ENCODE data around the gene MAMLD1.

Gene MAMLD1

DNA sequence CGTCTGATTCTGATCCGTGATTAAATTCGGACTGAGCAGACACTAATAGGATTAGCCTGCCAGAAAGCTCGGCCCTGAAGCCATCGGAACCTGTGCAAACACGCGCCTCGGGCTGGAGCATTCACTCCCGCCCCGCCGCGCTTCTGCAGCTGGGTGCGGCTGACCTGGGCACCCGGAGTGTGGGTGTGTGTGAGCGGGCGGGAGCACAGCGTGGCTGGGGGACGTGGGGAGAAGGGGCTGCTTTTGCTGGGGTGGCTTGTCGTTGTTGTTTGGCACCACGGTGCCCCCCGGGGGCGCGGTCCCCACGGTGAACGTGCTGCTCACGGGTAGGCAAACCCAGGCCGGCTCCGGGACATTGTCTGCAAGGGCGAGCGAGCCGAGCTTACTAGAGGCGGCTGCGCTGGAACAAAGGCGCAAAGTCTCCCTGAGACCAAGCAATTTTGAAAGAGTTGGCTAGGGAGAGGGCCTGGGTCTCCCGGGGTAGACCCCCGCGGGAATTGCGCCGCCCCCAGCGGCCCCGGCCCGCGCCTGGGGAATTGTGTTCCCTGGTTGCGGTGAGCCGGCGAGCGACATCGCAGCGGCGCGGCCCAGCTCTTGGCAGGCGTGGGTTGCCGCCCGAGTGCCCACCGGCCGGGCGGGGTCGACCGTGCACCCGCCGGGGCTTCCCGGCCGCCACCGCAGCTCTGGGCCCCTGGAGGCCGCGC lies 1.4 kb downstream of the MAMLD1 start:
- no peak for TF ChIP-seq GATA2 (IDR thresholded peaks at IDR 0.05; ENCODE audit: low read depth, low read length)

DNA sequence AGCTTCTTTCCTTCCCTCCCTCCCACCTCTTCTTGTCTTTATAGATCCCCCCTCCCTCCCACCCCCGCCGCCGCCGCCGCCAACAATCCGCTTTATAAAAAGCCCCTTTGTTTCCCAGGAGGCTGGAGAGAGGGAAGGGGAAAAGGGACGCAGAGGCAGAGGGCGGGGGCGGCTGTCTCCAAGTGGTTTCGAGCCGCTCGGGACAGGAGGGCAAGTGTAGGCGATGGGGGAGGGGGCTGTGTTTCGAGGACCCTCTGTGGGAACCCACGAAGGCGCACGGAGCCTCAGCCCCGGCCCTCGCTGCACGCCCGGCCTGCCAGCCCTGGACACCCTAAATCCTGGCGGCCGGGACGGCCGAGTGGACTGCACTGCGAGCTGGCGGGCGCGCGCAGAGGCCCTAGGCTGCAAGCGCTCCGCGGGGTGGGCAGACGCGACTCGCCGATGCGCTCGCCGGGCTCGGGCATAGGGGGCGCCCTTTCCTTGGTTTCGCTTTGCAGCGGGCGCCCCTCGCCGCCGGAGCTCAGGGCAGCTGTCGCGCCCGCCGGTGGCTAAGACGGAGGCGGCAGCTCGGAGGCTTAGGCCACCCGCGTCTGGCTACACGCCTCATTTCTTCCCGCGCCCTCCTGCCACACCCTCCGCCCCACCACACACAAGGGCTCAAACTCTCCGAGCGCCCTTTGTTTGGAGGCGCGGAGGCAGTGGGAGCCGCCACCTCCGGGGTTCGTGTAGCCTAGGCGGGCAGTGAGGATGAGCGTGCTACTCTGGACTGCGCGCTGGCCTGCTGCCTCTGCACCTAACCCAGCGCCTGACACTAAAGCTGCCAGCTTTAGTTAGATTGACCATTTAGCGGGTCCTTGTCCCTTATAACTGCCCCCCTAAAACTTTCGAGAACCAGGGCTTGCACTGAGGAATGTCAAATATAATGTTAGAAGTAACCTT lies 2.2 kb downstream of the MAMLD1 start:
- TF ChIP-seq GATA2 (IDR thresholded peaks at IDR 0.05; ENCODE audit: low read depth, low read length) (no peak), GATA3 (IDR thresholded peaks at IDR 0.05; ENCODE audit: low read depth, low read length) (no peak)

DNA sequence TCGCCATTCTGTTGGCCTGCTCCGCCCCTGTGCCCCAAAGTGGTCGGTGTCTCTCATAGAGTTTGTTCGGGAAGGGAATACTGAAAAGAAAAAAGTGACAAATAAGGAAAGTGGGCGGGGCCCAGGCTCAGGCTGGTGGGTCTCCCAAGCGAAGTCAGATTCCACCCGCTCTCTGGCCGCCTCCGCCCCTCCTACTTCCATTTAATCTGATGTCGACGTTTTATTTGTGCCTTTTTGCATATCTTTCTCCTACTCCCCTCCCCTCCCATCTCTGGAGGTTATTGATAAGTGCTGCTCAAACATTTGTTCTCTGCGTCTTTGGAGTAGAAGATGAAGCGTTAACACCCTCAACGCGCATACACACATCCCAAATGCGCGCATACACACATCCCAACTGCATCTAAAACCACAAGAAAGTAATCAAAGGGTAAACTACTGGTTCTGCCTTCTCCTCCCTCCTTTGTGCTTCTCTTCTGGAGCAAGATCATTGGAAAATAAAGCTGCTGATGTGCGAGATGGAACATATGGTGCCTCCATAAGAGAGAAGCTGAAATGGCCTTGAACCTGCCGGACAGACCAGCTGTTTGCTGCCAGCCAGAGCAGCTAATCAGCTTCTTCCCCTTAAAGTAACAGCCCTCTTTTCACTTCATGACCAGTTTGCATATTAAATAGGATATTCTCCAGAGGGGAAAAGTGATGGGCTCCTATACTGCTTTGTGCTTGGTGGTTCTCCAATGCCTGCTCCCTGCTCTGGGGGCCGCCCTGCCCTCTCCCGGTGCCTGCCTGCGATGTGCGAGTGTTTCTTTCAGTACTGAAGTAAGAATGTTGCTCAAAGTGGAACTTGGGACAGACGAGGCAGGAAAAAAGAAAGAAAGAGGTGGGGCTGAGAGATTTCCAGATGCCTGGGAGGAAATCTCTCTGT lies 3.1 kb downstream of the MAMLD1 start:
- TF ChIP-seq GATA2 (IDR thresholded peaks at IDR 0.05; ENCODE audit: low read depth, low read length) (no peak), GATA3 (IDR thresholded peaks at IDR 0.05; ENCODE audit: low read depth, low read length) (no peak)

DNA sequence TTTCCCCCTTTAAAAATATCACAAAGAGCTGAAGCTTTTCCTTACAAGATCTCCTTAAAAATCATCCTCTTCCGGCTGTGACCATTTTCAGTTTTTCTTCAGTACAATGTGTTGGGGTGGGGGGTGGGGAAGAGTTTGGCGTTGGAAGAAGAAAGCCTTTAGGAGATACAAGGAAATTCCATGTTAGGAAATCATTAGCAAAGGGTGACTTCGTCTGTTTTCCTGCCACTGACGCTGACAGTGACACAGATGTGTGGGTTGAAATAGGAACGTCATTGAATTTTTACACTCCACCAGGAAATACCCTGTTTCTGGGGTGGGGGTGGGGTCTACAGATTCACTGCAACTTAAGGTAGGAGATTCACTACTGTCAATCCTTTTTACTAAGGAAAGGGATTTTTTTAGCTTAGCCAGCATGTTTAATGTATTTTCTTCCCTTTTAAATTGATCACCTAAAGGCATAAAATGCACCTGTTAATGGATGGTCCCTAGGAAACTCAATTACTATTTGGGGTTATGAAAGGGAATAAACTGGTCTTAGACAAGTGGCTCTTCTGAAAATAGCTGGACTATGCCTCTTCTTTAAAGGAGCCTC lies 3.9 kb downstream of the MAMLD1 start:
- TF ChIP-seq GATA2 (IDR thresholded peaks at IDR 0.05; ENCODE audit: low read depth, low read length) (no peak), GATA3 (IDR thresholded peaks at IDR 0.05; ENCODE audit: low read depth, low read length) (no peak)

DNA sequence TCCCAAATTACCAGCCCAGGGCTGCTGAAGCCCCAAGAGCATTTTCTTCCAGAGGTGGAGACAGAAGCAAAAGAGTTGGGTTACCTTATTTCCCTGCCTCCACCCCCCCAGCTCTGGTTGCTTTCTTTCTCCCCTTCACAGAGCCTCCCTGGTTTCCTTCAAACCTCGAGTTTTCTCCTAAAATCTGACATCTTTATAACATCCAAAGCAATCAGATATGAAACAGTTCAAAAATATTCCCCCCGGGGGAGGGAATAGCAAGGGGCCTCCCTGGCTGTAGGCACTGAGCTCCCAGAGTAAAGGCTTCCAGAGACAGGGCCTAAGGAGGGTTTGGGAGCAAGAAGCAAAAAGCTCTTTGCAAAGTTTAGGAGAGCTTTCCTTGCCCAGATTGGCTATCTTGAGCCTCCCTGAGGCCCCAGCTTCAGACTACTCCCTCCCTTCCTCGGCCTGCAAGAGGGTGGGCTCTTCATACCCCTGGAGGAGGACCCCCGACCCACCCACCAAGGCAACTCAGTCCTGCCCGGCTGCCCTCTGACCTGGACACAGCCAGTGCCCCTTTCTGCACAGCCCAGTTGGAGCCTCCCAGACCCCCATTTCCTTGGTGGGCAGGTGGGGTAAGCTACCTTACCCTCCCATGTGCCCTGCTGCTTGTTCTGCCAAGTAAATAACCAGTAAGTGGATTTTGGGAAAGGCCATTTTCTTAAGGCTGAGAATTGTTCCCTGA lies 7.6 kb downstream of the MAMLD1 start:
- TF ChIP-seq GATA2 (IDR thresholded peaks at IDR 0.05; ENCODE audit: low read depth, low read length) (no peak), GATA3 (IDR thresholded peaks at IDR 0.05; ENCODE audit: low read depth, low read length) (no peak)

DNA sequence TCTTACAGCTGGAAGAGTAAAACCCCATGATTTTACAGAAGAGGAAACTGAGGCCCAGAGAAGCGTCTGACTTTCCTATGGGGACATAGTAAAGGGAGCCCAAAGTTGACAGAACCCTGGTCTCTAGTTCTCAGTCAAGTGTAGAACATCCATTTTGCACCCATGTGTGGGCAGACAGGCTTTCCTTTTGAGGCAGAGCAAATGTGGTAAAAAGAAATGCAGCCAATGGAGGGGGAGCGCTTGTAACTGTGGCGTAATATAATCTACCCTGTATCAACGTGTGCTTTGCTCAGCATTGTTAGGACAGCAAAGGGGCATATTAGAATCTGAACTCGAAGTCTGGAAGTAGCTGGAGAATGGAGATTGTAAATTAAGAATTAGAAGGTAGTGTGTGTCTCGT lies 8.8 kb downstream of the MAMLD1 start:
- TF ChIP-seq GATA2 (IDR thresholded peaks at IDR 0.05; ENCODE audit: low read depth, low read length) (no peak), GATA3 (IDR thresholded peaks at IDR 0.05; ENCODE audit: low read depth, low read length) (no peak)

DNA sequence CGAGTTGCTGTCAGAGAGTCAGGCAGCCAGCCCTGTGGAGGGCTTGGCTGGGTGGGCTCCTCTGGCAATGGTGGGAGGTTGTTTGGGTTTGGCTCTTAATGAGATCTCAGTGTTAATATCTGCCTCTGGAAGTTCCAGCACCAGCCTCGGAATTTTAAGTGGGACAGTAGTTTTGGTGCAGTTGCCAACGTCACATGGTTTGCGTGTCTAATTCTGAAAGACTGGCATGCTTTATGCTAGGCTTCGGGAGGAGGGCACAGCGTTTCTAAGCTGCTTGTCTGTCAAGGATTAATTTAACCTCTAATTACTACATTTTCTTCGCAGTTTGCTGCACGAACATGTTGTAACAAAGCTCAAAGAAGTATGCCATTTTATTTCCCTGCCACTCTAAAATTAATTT lies 9.2 kb downstream of the MAMLD1 start:
- TF ChIP-seq GATA2 (IDR thresholded peaks at IDR 0.05; ENCODE audit: low read depth, low read length) (no peak), GATA3 (IDR thresholded peaks at IDR 0.05; ENCODE audit: low read depth, low read length) (no peak)

DNA sequence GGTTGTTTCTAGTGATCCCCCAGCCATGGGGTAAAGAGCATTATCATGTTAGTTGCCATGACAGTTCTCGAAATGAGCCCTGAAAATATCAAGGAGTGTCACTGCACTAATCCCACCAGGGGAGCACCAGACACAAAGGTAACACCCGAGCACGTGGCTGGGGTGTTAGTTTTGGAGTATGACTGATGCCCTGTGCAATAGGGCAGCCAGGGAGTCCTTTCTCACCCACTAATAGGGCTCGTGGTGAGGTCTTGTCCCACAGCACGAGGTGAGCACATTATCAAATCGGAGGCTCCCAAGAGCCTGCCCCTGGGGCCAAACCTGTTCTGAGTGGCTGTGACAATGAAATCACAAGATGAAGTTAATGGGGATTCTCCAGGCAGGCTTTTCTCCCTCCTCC lies 9.6 kb downstream of the MAMLD1 start:
- TF ChIP-seq GATA3 (IDR thresholded peaks at IDR 0.05; ENCODE audit: low read depth, low read length) (no peak), GATA2 (IDR thresholded peaks at IDR 0.05; ENCODE audit: low read depth, low read length) (no peak)

DNA sequence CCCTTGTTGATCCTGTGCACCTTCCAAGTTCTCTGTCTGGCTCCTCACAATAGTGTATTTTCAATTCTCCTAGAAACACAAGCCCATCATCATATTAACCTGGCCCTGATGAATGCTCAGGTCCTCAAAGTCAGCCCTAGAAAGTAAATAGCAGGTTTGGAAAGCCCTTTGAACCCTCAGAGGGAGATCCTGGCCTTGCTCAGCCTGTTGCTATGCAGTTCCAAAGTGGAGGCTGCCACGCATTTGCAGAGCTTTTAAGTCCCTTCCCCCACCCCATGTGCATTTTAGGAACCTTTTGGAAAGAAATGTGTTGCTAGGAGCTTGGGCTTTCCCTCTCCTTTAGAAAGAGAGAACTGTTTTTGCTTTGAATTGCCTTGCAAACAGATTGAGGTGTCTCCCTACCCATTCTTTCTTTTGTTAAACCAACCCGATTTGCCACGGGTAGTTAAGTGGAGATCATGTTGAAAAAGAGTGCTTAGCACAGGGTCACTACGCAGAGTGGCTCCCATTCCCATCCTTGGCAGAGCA lies 12.2 kb downstream of the MAMLD1 start:
- TF ChIP-seq GATA2 (IDR thresholded peaks at IDR 0.05; ENCODE audit: low read depth, low read length) = no peak
- TF ChIP-seq GATA3 (IDR thresholded peaks at IDR 0.05; ENCODE audit: low read depth, low read length) = no peak

DNA sequence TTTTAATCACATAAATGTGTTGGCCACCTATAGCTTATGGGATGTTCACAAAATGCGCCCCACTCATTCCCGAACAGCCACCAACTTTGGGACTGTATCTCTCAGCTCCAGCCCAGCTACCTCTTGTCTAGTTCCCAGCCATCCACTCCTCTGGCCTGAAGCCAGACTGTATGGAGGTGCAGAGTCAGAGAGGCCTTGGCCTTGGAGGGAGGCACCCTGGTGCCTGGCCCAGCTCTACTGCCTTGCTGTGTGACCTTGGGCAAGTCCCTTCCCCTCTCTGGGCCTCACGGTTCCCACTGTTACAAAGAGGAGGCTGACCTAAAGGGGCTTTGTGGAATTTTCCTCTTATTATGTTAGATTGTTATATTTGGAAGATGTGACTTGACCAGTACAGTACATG lies 13.9 kb downstream of the MAMLD1 start:
- TF ChIP-seq GATA3 (IDR thresholded peaks at IDR 0.05; ENCODE audit: low read depth, low read length) (no peak), GATA2 (IDR thresholded peaks at IDR 0.05; ENCODE audit: low read depth, low read length) (no peak)

DNA sequence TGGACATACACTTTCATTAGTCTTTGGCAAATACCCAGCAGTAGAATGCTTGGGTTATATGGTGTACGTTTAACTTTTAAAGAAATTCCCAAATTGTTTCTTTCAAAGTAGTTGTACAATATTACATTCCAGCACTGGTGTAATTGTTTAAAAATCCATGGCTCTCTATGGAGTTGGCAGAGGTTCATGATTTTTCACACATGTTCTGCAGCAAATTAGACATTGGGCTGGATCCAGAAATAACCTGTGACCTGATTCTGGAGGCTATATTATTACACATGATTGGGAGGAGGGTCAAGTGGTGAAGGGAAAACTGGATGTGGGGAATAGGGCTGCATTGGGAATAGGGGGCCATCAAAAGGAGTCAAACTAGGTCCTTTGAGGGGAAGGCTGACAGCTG lies 41.9 kb downstream of the MAMLD1 start:
- TF ChIP-seq GATA2 (IDR thresholded peaks at IDR 0.05; ENCODE audit: low read depth, low read length) (no peak), GATA3 (IDR thresholded peaks at IDR 0.05; ENCODE audit: low read depth, low read length) (no peak)

DNA sequence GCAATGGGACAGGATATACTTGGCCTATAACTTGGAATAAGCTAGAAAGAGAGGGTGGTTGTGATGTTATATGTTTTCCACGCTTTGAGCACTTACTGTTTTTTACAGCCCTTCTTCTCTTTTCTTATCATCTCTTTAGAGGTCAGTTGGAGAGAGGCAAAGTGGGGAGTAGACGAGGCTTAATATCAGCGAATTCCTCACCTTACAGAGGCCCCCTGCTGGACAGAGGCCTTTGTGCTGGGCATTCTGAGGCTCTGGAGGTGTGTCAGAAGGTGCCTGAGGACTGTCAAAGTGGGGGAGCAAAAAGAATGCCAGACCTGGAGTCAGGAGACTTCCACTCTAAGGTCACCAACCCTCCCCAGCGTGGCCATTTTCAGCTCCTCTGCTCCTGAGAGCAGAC lies 42.5 kb downstream of the MAMLD1 start:
- TF ChIP-seq GATA3 (IDR thresholded peaks at IDR 0.05; ENCODE audit: low read depth, low read length) (no peak), GATA2 (IDR thresholded peaks at IDR 0.05; ENCODE audit: low read depth, low read length) (no peak)

DNA sequence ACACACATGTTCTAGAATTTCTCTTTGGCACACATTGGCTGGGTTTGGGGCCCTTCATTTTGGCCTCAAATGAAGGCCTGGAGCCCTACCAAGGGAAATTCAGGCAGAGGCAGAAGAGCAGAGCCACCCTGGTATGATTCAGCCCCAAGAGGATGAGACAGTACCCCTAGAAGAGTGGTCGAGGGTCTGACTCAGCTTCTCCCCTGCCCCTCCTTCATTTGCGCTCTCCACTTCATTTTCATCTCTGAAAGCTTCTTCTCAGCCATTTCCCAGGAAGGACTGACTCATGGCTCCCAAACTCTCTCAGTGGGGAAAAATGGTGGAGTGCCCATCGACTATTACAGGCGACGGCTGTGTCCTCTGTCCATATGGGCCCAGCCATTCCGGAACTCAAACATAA lies 43.5 kb downstream of the MAMLD1 start:
- TF ChIP-seq GATA3 (IDR thresholded peaks at IDR 0.05; ENCODE audit: low read depth, low read length) (no peak), GATA2 (IDR thresholded peaks at IDR 0.05; ENCODE audit: low read depth, low read length) (no peak)
